ENCODE results near the gene RNF31.

Gene RNF31

GRCh38 chr14:24116128-24116814 is 31.0 kb upstream of the RNF31 start:
- in situ Hi-C loops (cut with MboI; ENCODE audit: low sequenced_read_pairs, unreplicated experiment), result no loop called here
- TF ChIP-seq CTCF (IDR thresholded peaks at IDR 0.05; ENCODE audit: borderline replicate concordance, control extremely low read depth, extremely low read depth, insufficient read depth, missing control alignments), result no peak

GRCh38 chr14:24117179-24117578 is 30.1 kb upstream of the RNF31 start:
- in situ Hi-C loops (cut with MboI; ENCODE audit: low sequenced_read_pairs, unreplicated experiment), result no loop called here
- no peak for DNase-seq (ENCODE audit: low spot score)
- TF ChIP-seq CTCF (IDR thresholded peaks at IDR 0.05; ENCODE audit: borderline replicate concordance, control extremely low read depth, extremely low read depth, insufficient read depth, missing control alignments), result no peak

More at GRCh38 chr14:24116128-24116814, 31.0 kb upstream of the RNF31 start:
- DNase-seq (ENCODE audit: low spot score), result no peak

- no peak for TF ChIP-seq CTCF (IDR thresholded peaks at IDR 0.05; ENCODE audit: borderline replicate concordance, control extremely low read depth, extremely low read depth, insufficient read depth, missing control alignments)
- in situ Hi-C loops (cut with MboI; ENCODE audit: low sequenced_read_pairs, unreplicated experiment), result no loop called here
- DNase-seq (ENCODE audit: low spot score), result no peak
These were observed 27.6 kb upstream of the RNF31 start for GRCh38 chr14:24119691-24120090.

- in situ Hi-C loops (cut with MboI; ENCODE audit: low sequenced_read_pairs, unreplicated experiment), result no loop called here
- DNase-seq (ENCODE audit: low spot score), result no peak
- TF ChIP-seq CTCF (IDR thresholded peaks at IDR 0.05; ENCODE audit: borderline replicate concordance, control extremely low read depth, extremely low read depth, insufficient read depth, missing control alignments), result no peak
These were observed 26.1 kb upstream of the RNF31 start for GRCh38 chr14:24121210-24121609.

- no peak for TF ChIP-seq CTCF (IDR thresholded peaks at IDR 0.05; ENCODE audit: borderline replicate concordance, control extremely low read depth, extremely low read depth, insufficient read depth, missing control alignments)
- in situ Hi-C loops (cut with MboI; ENCODE audit: low sequenced_read_pairs, unreplicated experiment), result no loop called here
- no peak for DNase-seq (ENCODE audit: low spot score)
These were observed 24.9 kb upstream of the RNF31 start for GRCh38 chr14:24122416-24122815.

- no peak for DNase-seq (ENCODE audit: low spot score)
- in situ Hi-C loops (cut with MboI; ENCODE audit: low sequenced_read_pairs, unreplicated experiment), result no loop called here
- no peak for TF ChIP-seq CTCF (IDR thresholded peaks at IDR 0.05; ENCODE audit: borderline replicate concordance, control extremely low read depth, extremely low read depth, insufficient read depth, missing control alignments)
These were observed 24.4 kb upstream of the RNF31 start for GRCh38 chr14:24122898-24123297.
